Stomach (tissue), 4 donors: Measurements from ENCODE around the gene ARID3A.

Experiments used
- EP300 ChIP-seq: sonication (generic); formaldehyde crosslinking; IDR thresholded peaks from one replicate; pipeline ENCODE4 v1.6.1; 2017; ENCODE audit warnings: antibody characterized with exemption
- TF ChIP-seq, protein P1 (sequence below), 7 experiments: fragments of 450-650 bp in 4 of 7; fragments of 200-600 bp in 3 of 7; sonication (generic) in 3 of 7; IDR thresholded peaks; one replicate each; pipeline ENCODE4 v1.5.1; 2016 to 2019; ENCODE audit warnings: antibody characterized with exemption in 7 of 7, control low read depth in 2 of 7, mild to moderate bottlenecking in 1 of 7

GRCh38 chr19:964761-965694, 39.2 kb downstream of the ARID3A start:
- TF ChIP-seq, protein P1, sequence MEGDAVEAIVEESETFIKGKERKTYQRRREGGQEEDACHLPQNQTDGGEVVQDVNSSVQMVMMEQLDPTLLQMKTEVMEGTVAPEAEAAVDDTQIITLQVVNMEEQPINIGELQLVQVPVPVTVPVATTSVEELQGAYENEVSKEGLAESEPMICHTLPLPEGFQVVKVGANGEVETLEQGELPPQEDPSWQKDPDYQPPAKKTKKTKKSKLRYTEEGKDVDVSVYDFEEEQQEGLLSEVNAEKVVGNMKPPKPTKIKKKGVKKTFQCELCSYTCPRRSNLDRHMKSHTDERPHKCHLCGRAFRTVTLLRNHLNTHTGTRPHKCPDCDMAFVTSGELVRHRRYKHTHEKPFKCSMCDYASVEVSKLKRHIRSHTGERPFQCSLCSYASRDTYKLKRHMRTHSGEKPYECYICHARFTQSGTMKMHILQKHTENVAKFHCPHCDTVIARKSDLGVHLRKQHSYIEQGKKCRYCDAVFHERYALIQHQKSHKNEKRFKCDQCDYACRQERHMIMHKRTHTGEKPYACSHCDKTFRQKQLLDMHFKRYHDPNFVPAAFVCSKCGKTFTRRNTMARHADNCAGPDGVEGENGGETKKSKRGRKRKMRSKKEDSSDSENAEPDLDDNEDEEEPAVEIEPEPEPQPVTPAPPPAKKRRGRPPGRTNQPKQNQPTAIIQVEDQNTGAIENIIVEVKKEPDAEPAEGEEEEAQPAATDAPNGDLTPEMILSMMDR (IDR thresholded peaks at IDR 0.05): no peak
- TF ChIP-seq EP300: no peak
